Fibroblast of skin of left biceps (primary cell): ENCODE results near the gene MYZAP.
A peak's percentile ranks its signal among the peaks of the same experiment; 100 is the strongest.

Experiments
- DNase-seq, 2 experiments: peaks; one replicate each; pipeline ENCODE4 v3.0.0-alpha.2; 2013; ENCODE audit warnings: low read depth in 2 of 2

MYZAP gene

DNA sequence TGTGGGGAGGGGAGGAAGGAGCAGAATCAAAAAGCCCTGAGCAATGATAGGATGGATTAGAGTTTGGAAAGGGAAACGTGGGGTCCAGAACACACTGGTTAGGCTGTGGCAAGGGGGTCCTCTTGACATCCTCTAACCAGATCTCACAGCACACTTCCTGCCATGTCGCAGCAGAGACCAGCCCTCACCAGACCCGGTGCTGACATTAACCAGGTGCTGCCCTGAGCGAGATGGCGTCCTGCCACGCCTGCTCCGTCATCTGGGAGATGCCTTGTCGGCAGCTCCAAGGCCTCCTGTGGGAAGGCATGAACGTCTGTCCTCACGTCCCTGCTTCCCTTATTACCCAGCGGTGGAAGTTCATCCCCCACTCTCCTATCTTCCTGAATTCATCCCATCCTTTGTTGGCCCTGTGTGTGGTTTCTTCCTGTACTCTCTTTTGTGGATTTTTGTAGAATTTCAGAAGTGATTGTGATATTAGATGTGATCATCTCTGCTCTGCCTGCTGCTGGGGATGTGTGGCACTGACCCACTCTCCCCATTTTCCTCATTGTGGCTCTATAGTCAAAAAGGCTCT, 29.4 kb upstream of the MYZAP start:
- DNase-seq: no peak

- DNase-seq: no peak
Observed at GRCh38 chr15:57563416-57563815, 28.3 kb upstream of the MYZAP start.

DNA sequence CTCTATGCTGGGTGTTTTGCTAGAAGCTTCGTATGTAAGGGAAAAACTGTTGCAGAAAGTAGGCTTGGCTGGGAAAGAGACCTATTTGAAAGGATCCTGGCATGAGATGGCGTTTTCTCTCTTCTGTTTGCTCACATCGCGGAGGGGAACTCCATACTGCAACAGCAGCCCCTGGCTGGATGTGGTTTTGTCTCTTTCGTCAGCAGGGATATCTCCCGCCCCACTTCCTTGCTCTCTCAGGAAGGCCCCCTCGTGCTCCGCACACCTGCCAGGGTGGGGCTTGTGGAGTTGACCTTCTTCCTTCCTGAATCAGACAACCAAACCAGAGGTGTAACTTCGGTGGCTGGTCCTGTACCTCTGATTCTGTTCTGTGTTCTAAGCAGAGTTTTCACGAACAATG, 26.4 kb upstream of the MYZAP start:
- DNase-seq: no peak

- no peak for DNase-seq
Observed at GRCh38 chr15:57566834-57567233, 24.9 kb upstream of the MYZAP start.

GRCh38 chr15:57567891-57568290, 23.8 kb upstream of the MYZAP start:
- DNase-seq: no peak

DNA sequence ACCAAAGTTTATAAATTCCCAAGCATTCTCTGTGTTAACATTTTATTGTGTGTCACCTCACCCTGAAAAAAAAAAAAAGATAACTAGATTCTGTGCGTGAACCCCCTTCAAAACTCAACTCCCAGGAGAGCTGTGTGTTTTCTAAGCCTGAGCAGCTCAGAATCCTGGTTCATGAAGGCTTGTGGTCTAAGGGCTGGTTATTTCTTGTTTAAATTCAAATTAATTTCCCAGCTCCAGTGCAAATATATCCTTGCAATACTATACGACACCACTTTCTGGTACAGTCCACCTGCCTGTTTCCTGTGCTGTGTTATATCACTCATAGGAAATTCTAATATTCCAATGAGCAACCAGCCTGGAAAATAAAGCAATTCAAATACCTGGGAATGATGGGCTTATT, 23.4 kb upstream of the MYZAP start:
- DNase-seq: no peak

DNA sequence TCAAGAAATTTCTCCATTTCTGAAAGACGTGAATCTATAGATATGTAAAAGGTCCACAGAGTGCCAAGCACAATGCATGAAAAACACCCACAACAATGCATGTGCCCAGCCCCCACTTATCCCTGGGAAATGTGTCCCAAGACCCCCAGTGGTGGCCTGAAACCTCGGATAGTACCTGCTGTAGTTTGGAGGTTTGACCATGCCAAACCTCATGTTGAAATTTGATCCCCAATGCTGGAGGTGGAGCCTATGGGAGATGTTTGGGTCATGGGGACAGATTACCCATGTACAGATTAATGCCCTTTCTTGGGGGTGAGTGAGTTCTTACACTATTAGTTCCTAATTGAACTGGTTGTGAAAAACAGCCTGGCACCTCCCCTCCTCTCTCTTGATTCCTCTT, 21.4 kb upstream of the MYZAP start:
- DNase-seq: no peak

GRCh38 chr15:57570994-57571393, 20.7 kb upstream of the MYZAP start:
- DNase-seq: peak; percentile 12 to 13

DNA sequence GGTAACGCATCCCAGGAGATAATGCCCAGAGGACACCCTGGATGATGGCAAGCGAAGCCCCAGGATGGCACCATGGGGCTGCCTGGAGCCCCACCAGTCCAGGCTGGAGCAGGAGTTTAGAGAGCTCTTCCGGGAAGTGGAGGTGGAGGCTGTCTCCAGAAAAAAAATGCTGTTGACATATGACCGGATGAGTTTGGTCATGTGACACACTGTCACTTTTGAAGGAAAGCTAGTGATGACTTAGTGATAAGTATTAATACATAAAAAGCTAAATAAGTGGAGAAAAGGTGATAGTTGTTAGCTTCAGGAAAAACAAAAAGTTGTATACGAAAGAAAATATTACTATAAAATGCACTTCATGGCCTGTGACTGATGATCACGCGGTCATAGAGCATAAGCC, 20.0 kb upstream of the MYZAP start:
- DNase-seq: no peak

DNA sequence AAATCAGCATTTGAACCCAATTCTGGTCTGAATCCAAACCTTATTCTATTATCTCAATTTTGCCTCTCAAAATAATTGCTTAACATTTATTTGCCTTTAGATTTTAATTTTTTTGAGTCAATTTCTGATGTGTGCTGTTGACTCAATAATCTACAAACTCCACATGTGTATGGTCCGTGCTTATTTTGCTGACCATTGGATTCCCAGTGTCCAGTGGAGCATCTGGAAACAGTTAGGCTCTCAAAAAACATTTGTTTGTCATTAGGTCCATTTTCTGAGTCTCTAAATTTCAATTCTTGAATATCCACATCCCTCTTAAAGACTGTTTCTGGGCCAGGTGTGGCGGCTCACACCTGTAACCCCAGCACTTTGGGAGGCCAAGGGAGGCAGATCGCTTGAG, 19.2 kb upstream of the MYZAP start:
- no peak for DNase-seq

DNA sequence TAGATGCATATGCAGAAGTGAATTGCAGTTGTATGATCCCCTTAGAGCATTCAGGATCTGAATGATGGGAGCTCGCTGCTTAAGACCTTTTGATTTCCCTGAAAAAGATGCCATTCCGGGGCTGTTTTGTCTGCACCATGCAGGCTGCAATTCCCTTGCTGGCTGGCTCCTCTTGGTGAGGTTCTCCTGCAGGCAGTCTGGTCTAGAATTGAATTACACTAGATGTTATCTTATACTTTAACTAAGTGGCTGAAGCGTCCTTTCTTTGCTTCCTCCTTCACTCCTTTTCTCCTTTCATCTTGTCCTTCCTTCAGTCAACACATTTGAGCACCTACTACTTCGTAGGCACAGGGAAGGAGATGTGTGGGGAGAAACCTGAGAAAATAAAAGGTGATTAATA, 18.6 kb upstream of the MYZAP start:
- no peak for DNase-seq

DNA sequence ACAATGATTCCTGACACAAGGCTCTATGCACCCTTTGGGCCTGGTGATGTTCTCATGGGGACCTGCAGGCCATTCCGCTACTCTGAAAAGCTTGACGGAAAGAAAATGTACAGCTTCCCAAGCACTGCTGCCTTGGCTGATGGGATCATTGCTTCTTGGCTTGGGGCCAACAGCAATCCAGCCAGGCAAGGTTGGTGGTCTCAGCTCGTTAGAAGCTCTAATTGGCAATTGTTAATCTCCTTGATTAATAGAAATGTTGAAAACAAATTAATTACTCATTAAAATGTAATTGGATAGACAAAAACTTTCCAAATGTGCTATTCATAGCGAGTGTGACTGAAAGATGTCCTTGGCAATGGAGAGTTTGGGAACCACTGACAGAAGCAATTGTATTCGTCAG, 16.3 kb upstream of the MYZAP start:
- no peak for DNase-seq

GRCh38 chr15:57578288-57578900, 13.3 kb upstream of the MYZAP start:
- DNase-seq: no peak

DNA sequence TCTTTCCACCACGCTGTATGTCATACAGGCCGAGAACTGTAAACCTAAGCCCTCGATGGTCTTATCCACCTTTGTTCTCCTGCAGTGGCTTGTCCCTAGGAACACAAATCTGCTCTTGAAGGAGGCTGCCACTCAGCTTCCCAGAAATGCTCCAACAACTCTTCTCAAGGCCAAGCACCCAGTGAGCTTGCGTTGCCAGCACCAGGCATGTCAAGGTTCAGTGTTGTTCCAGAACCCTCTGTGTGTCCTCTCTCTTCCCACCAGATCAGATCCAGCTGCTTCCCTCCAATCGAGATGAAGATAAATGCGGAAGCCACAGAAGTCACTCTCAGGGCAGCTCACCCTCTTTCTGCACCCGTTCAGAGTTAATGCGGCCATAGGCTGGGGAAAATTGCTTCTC, 11.3 kb upstream of the MYZAP start:
- no peak for DNase-seq

- DNase-seq: no peak
Observed at GRCh38 chr15:57580866-57581265, 10.8 kb upstream of the MYZAP start.

DNA sequence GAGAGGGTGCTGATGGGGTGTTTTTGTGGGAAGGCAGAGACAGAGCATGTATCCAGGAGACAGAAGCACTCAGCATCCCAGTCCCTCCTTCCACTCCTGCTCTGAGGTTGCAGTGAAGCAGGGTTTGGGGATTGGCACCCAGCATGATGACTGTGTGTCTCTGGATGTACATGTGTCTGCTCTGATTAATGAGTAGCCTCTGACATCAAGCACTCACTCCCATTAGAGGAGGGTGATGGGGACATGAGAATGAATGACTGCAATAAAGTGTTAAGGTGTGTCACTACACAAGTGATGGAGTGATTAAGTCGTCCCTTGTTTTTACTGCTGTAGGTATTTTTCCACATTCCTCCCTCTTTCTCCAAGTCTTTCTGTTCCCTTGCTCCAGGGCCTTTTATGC, 9.6 kb upstream of the MYZAP start:
- no peak for DNase-seq

GRCh38 chr15:57583282-57583681, 8.4 kb upstream of the MYZAP start:
- DNase-seq: no peak

GRCh38 chr15:57583720-57584119, 8.0 kb upstream of the MYZAP start:
- DNase-seq: no peak

GRCh38 chr15:57586661-57587424, 4.9 kb upstream of the MYZAP start:
- no peak for DNase-seq

GRCh38 chr15:57589281-57589680, 2.4 kb upstream of the MYZAP start:
- DNase-seq: no peak

DNA sequence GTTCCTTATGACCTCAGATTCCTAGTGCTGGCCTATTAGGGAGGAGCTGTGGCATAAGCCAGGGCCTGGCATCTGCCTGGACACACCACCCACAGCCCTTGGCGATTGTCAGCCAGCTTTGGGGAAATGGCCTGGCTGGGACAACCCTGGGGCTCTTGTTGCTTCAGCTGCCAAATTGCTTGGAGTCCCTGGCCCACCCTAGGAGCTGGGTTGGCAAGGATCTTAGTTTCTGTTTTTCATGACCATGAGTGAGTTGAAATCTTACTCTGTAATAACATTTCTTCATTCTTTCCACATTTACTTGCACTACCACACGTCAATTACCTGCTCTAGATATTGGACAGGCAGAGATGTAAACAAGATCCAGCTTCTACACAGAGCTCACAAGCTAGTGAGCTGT, 1.9 kb upstream of the MYZAP start:
- no peak for DNase-seq

DNA sequence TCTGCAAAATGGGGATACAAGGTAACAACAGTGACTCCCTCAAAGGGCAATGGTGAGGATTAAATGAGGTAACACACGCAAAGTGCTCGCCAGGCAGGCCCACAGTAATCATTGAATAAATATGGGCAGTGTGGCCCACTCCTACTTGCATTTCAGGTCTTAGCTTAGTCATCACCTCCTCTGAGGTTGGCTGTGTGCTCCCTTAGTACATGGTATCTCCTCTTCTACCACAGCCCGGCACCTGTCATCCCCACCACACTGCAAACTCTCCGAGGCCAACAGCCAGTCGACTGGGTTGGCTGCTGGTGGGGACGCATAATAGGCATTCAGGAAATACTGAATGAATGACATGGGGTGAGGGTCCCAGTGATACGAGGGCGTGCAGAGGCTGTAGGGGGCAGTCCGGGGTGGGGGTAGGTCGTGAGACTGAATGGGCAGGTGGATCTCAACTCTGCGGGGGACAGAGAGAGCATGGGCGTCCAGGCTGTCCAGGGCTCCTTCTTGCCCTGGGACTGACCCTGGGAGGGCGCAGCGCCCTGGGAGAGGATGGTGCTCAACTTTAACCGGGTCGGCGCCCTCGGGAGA, 375 bp upstream of the MYZAP start:
- no peak for DNase-seq

GRCh38 chr15:57592426-57592825, 722 bp downstream of the MYZAP start:
- DNase-seq: no peak
